C4-2B (cell line): ENCODE data around the gene SSH3.

Experiments
- H3K27ac ChIP-seq: fragments of 450-650 bp; 2 replicates; pipeline ENCODE4 v1.5.1; 2017
- ZFX ChIP-seq: fragments of 450-650 bp; IDR thresholded peaks from 2 replicates; pipeline ENCODE4 v1.6.1; 2017
- TF ChIP-seq, protein P1 (sequence below): fragments of 450-650 bp; conservative IDR thresholded peaks from 2 replicates; pipeline ENCODE4 v1.5.1; 2017; ENCODE audit warnings: mild to moderate bottlenecking

The SSH3 gene

DNA sequence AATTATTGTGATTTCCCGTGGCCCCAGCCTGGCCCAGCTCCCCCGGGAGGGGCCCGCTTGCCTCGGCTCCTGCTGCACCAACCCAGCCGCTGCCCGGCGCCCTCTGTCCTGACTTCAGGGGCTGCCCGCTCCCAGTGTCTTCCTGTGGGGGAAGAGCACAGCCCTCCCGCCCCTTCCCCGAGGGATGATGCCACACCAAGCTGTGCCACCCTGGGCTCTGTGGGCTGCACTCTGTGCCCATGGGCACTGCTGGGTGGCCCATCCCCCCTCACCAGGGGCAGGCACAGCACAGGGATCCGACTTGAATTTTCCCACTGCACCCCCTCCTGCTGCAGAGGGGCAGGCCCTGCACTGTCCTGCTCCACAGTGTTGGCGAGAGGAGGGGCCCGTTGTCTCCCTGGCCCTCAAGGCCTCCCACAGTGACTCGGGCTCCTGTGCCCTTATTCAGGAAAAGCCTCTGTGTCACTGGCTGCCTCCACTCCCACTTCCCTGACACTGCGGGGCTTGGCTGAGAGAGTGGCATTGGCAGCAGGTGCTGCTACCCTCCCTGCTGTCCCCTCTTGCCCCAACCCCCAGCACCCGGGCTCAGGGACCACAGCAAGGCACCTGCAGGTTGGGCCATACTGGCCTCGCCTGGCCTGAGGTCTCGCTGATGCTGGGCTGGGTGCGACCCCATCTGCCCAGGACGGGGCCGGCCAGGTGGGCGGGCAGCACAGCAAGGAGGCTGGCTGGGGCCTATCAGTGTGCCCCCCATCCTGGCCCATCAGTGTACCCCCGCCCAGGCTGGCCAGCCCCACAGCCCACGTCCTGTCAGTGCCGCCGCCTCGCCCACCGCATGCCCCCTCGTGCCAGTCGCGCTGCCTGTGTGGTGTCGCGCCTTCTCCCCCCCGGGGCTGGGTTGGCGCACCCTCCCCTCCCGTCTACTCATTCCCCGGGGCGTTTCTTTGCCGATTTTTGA, 17.5 kb upstream of the SSH3 start:
- no peak for TF ChIP-seq ZFX
- TF ChIP-seq, protein P1, sequence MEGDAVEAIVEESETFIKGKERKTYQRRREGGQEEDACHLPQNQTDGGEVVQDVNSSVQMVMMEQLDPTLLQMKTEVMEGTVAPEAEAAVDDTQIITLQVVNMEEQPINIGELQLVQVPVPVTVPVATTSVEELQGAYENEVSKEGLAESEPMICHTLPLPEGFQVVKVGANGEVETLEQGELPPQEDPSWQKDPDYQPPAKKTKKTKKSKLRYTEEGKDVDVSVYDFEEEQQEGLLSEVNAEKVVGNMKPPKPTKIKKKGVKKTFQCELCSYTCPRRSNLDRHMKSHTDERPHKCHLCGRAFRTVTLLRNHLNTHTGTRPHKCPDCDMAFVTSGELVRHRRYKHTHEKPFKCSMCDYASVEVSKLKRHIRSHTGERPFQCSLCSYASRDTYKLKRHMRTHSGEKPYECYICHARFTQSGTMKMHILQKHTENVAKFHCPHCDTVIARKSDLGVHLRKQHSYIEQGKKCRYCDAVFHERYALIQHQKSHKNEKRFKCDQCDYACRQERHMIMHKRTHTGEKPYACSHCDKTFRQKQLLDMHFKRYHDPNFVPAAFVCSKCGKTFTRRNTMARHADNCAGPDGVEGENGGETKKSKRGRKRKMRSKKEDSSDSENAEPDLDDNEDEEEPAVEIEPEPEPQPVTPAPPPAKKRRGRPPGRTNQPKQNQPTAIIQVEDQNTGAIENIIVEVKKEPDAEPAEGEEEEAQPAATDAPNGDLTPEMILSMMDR, result no peak
- H3K27ac ChIP-seq, result no peak overlapping the region

DNA sequence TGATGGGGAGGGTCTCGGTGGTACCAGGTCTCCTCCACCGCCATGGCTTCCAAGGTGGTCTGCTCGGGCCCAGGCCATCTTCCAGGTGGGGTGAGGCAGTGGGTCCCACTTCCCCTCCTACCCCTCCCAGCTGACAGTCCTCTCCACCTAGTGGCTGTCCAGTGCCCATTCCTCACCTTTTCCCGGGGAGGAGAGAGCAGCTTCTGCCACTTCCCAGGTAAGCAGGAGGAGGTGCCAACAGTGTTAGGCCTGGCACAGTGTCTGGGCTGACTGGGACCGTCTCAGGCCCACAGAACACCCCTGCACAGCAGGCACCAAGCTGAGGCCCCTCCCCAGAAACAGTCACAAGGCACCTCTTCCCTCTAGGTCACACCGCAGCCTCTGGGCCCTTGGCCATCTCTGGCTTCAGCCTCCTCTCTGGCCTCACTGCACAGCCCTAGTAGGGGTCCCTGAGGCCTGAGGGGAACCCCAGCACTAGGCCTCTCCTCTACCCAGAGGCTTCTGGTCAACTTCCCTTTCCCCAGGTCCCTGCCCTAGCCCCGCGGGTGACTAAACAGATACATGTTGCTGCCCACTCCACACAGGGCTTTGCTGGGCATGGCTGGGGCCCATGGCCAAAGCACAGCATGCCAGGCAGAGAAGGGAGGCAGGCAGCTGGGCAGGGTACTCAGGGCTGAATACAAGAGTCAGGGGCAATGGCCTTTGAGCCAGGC, 16.6 kb upstream of the SSH3 start:
- peak overlapping the region; percentile 100 for H3K27ac ChIP-seq
- TF ChIP-seq, protein P1, result no peak
- 0 out of 2 replicates have a peak, but pooled peaks have one; percentile 10 for TF ChIP-seq ZFX

DNA sequence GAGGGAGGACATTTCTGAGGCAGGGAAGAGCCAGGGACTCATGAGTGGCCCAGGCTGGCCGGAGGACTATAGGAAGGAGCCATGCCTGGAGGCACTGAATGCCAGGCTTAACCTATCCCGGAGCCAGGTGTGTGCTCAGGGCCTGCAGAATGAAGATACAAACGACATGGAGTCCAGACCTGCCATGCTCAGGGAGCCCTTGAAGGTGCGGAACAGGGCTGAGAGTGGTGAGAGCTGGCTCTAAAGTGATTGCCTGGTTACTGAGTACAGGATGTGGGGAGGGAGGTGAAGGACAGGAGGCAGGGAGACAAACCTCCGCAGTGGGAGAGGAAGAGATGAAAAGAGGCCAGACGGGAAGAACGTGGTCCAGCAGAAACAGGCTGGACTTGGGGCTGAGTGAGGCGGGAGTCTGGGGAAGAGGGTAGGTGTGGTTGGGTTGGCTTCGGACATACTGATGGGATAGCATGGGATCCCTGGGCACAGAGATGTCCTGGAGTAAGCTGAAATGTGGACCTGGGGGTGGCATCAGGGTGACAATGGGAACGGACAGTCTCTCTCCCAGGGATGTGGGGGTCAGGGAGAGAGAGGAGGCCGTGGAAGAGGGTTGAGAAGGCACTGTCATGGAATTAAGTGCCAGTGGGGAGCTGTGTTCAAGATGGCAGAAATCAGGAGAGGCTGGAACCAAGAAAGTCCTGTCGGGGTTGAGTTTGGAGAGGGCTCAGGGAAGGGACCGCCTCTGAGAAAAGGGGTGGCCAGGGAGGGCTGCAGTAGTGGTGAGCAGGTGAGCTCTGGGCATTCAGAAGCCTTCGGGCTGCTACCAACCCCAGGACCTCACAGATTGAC, 15.8 kb upstream of the SSH3 start:
- TF ChIP-seq, protein P1, result no peak
- no peak for TF ChIP-seq ZFX
- H3K27ac ChIP-seq, result peak overlapping the region; percentile 100

DNA sequence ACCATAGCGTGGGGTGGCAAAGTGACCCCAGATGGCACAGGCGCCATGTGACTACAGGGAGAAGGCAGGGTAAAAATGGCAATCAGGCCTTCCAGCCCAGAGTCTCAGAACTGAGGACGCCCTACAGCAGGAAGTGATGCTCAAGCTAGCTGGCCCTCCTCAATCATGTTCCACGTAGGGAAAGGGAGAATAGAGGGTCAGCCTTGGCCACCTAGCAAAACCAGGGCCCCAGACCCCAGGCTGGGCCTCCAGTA, 15.2 kb upstream of the SSH3 start:
- TF ChIP-seq, protein P1, result no peak
- TF ChIP-seq ZFX, result no peak

DNA sequence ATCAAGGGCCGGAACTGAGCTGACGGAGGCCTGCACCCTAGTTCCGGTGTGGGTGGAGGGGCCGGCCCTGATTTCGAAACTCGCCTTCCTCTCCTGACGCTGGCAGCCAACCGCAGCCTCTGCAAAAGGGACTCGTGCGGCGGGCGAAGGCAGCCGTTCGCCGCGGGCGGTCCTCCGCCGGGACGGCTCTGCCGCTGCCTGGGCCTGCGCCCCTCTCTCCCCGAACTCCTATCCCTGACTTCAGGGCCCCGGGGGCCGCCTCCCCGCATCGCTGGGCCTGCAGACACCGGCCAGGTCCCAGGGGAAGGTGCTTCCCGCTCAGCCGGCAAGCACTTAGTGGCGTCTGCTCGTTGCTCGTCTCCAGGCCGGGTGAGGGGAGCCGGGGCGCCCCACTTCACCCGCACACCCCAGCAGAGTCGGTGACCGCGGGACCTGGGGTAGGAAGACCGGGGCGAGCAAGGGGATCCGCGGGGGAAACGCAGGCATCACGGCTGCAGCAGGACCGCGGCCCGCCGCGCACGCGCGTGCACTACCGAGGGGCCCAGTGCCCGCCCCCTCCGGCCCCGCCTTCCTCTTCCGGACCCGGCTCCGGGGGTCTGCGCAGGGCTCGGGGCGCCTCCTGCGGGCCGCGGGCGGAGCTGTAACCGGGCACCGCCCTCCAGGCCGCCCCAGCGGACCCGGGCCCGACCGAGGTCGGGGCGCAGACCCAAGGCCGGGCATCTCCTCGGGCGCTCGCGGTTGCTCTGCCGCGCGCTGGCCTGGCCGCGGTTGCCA, 14.7 kb upstream of the SSH3 start:
- H3K27ac ChIP-seq, result peak overlapping the region; percentile 100
- peak; percentile 82 for TF ChIP-seq ZFX
- TF ChIP-seq, protein P1, result no peak; the same call in 1 of the 2 replicates

More for the DNA sequence above, 15.2 kb upstream of the SSH3 start:
- peak overlapping the region; percentile 100 for H3K27ac ChIP-seq

GRCh38 chr11:67289226-67289650, 14.1 kb upstream of the SSH3 start, which contains the start of gene ANKRD13D:
Gene ANKRD13D, plus strand, starts transcription at chr11:67289303. Its CDS starts 158 bp downstream, at chr11:67289461.
- H3K27ac ChIP-seq, result peak within 1 kb of the TSS; percentile 100
- TF ChIP-seq ZFX, result no peak; the same call in 1 of the 2 replicates
- TF ChIP-seq, protein P1, result no peak
